GM23248 (cell line): Measurements from ENCODE around the gene CD164.

ENCODE experiments used
- EZH2 ChIP-seq: fragments of 200-600 bp; sonication (generic); IDR thresholded peaks from 2 replicates; pipeline ENCODE4 v1.6.1; 2018; ENCODE audit warnings: antibody characterized with exemption, mild to moderate bottlenecking; ENCODE audit not compliant: insufficient read depth, poor library complexity, severe bottlenecking
- EZH2phosphoT487 ChIP-seq: fragments of 200-600 bp; sonication (generic); IDR thresholded peaks from 2 replicates; pipeline ENCODE4 v1.6.1; 2018; ENCODE audit warnings: antibody characterized with exemption, moderate library complexity, mild to moderate bottlenecking, low read depth; ENCODE audit not compliant: insufficient read depth

DNA sequence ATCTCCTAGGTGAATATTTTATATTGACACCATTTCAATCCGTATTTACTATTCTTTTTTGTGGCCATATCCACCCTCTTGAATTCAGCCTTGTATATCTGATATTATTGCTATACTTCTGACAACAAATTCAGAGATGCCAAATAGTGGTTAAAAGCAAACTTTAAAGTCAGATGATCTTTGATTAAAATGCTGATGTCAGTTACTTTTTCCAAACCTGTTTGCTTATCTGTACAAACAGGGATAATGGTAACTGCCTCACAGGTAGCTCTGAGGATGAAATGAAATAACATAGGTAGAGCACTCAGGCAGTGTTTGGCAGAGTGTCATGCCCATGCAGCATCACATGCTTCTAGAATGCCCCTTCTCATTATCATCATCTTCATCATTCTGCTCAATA, 38.9 kb upstream of the CD164 start:
- no peak for TF ChIP-seq EZH2phosphoT487
- TF ChIP-seq EZH2 = no peak
